ENCODE data around the gene SQOR. TPM values are rescaled to one million over a fixed set of nuclear protein-coding genes. Genes with fewer than 3 reads are reported as not detected.

SQOR gene
- total RNA-seq, 2 donors from 2014 or later, result 0.24 TPM; not detected in 1

- no peak overlapping the region for H3K27ac ChIP-seq (ENCODE audit: low read depth, low read length)
- no peaks in the 10 kb centered on the region for H3K36me3 ChIP-seq (ENCODE audit: control insufficient read depth, insufficient read depth, low read length)
- H3K4me3 ChIP-seq (ENCODE audit: low read length), result no peak overlapping the region
- H3K36me3 Mint-ChIP-seq (ENCODE audit: low read depth), result no peaks in the 10 kb centered on the region
- TF ChIP-seq CTCF (conservative IDR thresholded peaks at IDR 0.05), result no peak
- peaks cover 4% of the 10 kb centered on the region for H3K27me3 ChIP-seq (ENCODE audit: control insufficient read depth, insufficient read depth, low read length, poor library complexity, severe bottlenecking)
- H3K27ac Mint-ChIP-seq, result no peak overlapping the region
- H3K27me3 Mint-ChIP-seq (ENCODE audit: insufficient read depth), result peaks cover 3% of the 10 kb centered on the region
- no peaks in the 10 kb centered on the region for H3K4me1 ChIP-seq (ENCODE audit: control insufficient read depth, insufficient read depth, low read length)
- H3K9me3 Mint-ChIP-seq, result no peaks in the 10 kb centered on the region
- H3K4me1 Mint-ChIP-seq, result no peaks in the 10 kb centered on the region
- H3K9me3 ChIP-seq (ENCODE audit: control insufficient read depth, low read length), result no peaks in the 10 kb centered on the region
- H3K4me3 Mint-ChIP-seq, result no peak overlapping the region
- DNase-seq, result no peak
- no peak overlapping the region for H3K9ac ChIP-seq (ENCODE audit: extremely low read depth, low read length, poor library complexity, severe bottlenecking)
- WGBS, 2 experiments (ENCODE audit: insufficient coverage in 1 of 2, insufficient read length in 1 of 2), result 90 to 100% methylated on average over 1 to 2 of the region's 2 CpGs
These were observed 49.7 kb downstream of the SQOR start for GRCh38 chr15:45684533-45684932.

GRCh38 chr15:45689616-45690015, 54.8 kb downstream of the SQOR start:
- Histone ChIP-seq H3K27me3 (ENCODE audit: control insufficient read depth, insufficient read depth, low read length, poor library complexity, severe bottlenecking) (no peaks in the 10 kb centered on the region), H3K9me3 (ENCODE audit: control insufficient read depth, low read length) (no peaks in the 10 kb centered on the region), H3K9ac (ENCODE audit: extremely low read depth, low read length, poor library complexity, severe bottlenecking) (no peak overlapping the region), H3K27ac (ENCODE audit: low read depth, low read length) (no peak overlapping the region), H3K4me1 (ENCODE audit: control insufficient read depth, insufficient read depth, low read length) (no peaks in the 10 kb centered on the region), H3K4me3 (ENCODE audit: low read length) (no peak overlapping the region), H3K36me3 (ENCODE audit: control insufficient read depth, insufficient read depth, low read length) (no peaks in the 10 kb centered on the region)
- 92 to 96% methylated on average over 4 of the region's 4 CpGs for WGBS, 2 experiments (ENCODE audit: insufficient coverage in 1 of 2, insufficient read length in 1 of 2)
- TF ChIP-seq CTCF (conservative IDR thresholded peaks at IDR 0.05), result no peak
- DNase-seq, result no peak
- Mint-ChIP-seq H3K4me1 (no peaks in the 10 kb centered on the region), H3K27ac (no peak overlapping the region), H3K4me3 (no peak overlapping the region), H3K36me3 (ENCODE audit: low read depth) (no peaks in the 10 kb centered on the region), H3K27me3 (ENCODE audit: insufficient read depth) (no peaks in the 10 kb centered on the region), H3K9me3 (no peaks in the 10 kb centered on the region)

- Mint-ChIP-seq H3K27me3 (ENCODE audit: insufficient read depth) (no peaks in the 10 kb centered on the region), H3K4me3 (no peak overlapping the region), H3K27ac (no peak overlapping the region), H3K36me3 (ENCODE audit: low read depth) (no peaks in the 10 kb centered on the region), H3K9me3 (no peaks in the 10 kb centered on the region), H3K4me1 (no peaks in the 10 kb centered on the region)
- no peak for TF ChIP-seq CTCF (conservative IDR thresholded peaks at IDR 0.05)
- H3K9ac ChIP-seq (ENCODE audit: extremely low read depth, low read length, poor library complexity, severe bottlenecking), result no peak overlapping the region
- no peaks in the 10 kb centered on the region for H3K27me3 ChIP-seq (ENCODE audit: control insufficient read depth, insufficient read depth, low read length, poor library complexity, severe bottlenecking)
- 88 to 91% methylated on average over 6 of the region's 6 CpGs for WGBS, 2 experiments (ENCODE audit: insufficient coverage in 1 of 2, insufficient read length in 1 of 2)
- no peak overlapping the region for H3K27ac ChIP-seq (ENCODE audit: low read depth, low read length)
- no peaks in the 10 kb centered on the region for H3K9me3 ChIP-seq (ENCODE audit: control insufficient read depth, low read length)
- no peaks in the 10 kb centered on the region for H3K36me3 ChIP-seq (ENCODE audit: control insufficient read depth, insufficient read depth, low read length)
- no peaks in the 10 kb centered on the region for H3K4me1 ChIP-seq (ENCODE audit: control insufficient read depth, insufficient read depth, low read length)
- DNase-seq, result no peak
- no peak overlapping the region for H3K4me3 ChIP-seq (ENCODE audit: low read length)
These were observed 55.9 kb downstream of the SQOR start for GRCh38 chr15:45690581-45691260.

Data from endodermal cell (in vitro differentiated cells).